ENCODE measurements around the gene CCR3. TPM values are rescaled to one million over a fixed set of nuclear protein-coding genes. Genes with fewer than 3 reads are reported as not detected.

Gene CCR3
- total RNA-seq, 1 experiment from 2014 or later: 0.29 TPM

DNA sequence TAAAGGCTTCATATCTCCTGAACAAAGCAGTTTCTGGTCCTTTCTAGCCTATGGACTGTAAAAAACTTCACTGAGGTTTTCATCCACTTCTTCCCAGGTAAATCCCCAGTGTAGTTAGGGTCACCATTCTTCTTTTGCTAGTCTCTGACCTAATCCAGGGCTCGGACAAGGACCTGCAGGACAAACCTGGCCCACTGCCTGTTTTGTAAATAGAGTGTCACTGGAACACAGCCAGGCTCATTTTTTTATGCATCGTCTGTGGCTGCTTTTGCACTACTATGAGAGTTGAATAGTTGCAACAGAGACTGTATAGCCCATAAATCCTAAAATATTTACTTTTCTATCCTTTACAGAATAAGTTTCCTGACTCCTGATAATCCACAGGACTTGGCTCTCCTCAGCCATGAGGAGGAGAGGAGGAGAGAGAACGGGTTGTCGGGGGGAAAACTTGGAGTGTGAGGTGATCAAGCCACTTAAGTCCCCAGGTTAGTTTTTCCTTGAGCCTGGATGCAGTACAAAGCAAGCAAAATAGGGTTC is 29.0 kb downstream of the CCR3 start:
- peaks cover 12% of the 10 kb centered on the region for H3K4me1 ChIP-seq (replicated peaks)
- H3K27me3 ChIP-seq (replicated peaks): no peaks in the 10 kb centered on the region
- no peak for DNase-seq (ENCODE audit: low read depth in 1 of 2, low spot score in 2 of 2)
- H3K9me3 ChIP-seq (replicated peaks): no peaks in the 10 kb centered on the region
- no peak overlapping the region for H3K4me3 ChIP-seq
- H3K27ac ChIP-seq: no peak overlapping the region
- H3K36me3 ChIP-seq: no peaks in the 10 kb centered on the region

DNA sequence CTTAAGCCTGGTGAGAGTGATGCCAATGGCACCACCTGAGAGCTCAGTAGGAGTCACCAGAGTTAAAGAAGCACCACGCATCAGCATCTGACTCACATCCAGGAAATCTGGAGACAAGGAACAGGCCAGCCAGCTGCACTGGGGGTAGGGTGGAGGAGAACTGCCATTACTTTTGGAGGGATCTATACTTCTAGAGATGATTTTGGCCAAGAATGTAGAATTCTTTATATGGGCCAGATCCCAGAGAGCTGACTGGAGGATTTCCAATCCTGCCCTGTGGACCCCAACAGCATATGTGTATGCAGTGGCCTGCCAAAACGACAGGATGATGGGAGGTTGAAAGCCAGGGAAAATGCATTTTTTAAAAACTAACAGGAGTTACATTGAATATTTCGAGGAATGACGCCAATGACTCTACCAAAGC is 29.8 kb downstream of the CCR3 start:
- no peak overlapping the region for H3K27ac ChIP-seq
- no peak overlapping the region for H3K4me3 ChIP-seq
- no peaks in the 10 kb centered on the region for H3K27me3 ChIP-seq (replicated peaks)
- DNase-seq (ENCODE audit: low read depth in 1 of 2, low spot score in 2 of 2): no peak
- H3K36me3 ChIP-seq: no peaks in the 10 kb centered on the region
- peaks cover 4% of the 10 kb centered on the region for H3K4me1 ChIP-seq (replicated peaks)
- H3K9me3 ChIP-seq (replicated peaks): no peaks in the 10 kb centered on the region

DNA sequence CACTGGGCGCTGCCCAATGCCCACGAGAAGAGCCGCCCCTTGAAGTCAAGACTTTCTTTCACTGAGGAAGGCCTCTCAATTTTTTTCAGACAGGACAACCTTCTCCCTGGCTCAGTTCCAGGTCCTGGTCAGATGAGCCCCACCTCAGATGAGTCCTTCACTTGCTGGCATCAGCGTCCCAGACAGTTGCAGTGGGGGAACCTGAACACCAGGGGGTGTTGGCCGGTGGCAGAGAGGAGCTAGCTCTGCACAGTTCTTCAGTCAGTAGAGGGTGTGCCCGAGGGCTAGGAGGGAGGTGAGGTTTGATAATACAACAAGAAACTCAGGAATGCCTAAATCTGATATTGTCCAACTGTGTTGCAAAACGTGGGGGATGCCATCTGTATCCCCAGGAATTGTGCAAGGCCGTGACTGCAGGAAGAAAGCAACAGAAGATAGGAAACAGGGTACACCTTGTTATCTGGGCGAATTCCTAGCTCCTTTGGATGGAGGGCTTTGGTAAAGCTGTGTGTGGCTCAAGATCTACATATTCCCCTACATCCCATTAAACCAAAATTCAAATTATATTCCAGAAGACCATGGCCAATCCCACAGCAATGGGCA is 34.3 kb downstream of the CCR3 start:
- Histone ChIP-seq H3K27me3 (replicated peaks) (no peaks in the 10 kb centered on the region), H3K4me1 (replicated peaks) (no peaks in the 10 kb centered on the region), H3K4me3 (no peak overlapping the region), H3K36me3 (no peaks in the 10 kb centered on the region), H3K27ac (no peak overlapping the region), H3K9me3 (replicated peaks) (no peaks in the 10 kb centered on the region)
- DNase-seq (ENCODE audit: low read depth in 1 of 2, low spot score in 2 of 2): peak; percentile 12 to 45

DNA sequence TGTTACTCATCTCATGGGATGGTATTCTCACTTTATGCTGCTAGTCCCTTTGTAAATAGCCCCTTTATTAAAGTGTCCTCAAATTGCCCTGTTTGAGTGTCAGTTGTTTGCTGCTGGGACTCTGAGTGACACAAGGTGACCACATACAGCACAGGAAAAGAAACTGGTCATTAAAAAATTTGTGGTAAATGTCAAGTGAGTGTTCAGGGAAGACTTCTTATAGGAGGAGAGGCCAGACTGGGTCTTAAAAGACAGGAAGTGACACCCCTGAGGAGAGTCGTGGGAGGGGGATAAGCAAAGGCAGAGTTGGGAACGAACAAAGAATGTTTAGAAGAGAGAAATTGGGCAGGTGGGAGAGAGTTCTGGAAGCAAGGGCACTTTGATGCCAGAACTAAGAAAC is 35.2 kb downstream of the CCR3 start:
- no peak for DNase-seq (ENCODE audit: low read depth in 1 of 2, low spot score in 2 of 2)
- no peaks in the 10 kb centered on the region for H3K9me3 ChIP-seq (replicated peaks)

DNA sequence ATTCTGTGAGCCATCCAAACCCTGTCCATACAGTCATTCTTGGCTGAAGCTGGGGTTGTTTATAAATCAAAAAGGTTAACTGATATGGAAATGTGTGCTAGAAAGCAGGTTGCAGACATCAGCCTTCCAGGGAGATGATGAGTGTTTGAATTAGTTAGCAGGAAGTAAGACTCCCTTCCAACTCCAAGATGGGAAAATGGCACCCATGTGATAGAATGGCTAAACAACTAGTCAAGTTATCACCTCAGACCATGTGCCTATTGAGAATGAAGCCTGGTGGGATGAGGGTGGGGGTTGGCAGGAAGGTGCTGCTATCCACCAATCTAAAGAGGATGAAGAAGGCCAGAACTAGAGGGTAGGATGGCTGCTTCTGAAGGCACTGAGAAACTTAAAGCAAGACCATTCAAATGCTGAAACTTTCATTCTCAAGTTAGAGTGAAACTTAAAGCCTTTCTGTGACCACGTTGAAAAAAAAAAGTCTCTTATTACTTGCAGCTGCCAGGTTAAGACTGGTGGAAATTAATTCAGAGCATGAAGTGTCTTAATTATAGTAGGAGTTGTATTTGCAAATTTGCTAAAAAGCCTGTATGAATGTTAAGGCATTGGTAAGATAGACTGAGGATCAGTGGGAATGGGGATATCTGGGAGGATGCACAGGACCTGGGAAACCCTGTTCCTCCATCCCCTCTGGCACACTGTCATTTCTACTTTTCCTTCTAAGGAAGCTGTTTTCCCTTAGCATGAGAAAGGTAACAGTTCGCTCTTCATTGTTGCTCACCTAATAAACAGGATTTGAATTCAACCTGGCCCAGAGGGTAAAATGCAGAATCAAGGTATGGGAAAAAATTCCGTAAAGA is 36.8 kb downstream of the CCR3 start:
- no peaks in the 10 kb centered on the region for H3K4me1 ChIP-seq (replicated peaks)
- DNase-seq (ENCODE audit: low read depth in 1 of 2, low spot score in 2 of 2): no peak
- H3K27ac ChIP-seq: no peak overlapping the region
- H3K36me3 ChIP-seq: no peaks in the 10 kb centered on the region
- no peaks in the 10 kb centered on the region for H3K9me3 ChIP-seq (replicated peaks)
- H3K4me3 ChIP-seq: no peak overlapping the region
- no peaks in the 10 kb centered on the region for H3K27me3 ChIP-seq (replicated peaks)

More for the DNA sequence above, 35.2 kb downstream of the CCR3 start:
- Histone ChIP-seq H3K36me3 (no peaks in the 10 kb centered on the region), H3K27me3 (replicated peaks) (no peaks in the 10 kb centered on the region), H3K27ac (no peak overlapping the region), H3K4me3 (no peak overlapping the region), H3K4me1 (replicated peaks) (no peaks in the 10 kb centered on the region)

DNA sequence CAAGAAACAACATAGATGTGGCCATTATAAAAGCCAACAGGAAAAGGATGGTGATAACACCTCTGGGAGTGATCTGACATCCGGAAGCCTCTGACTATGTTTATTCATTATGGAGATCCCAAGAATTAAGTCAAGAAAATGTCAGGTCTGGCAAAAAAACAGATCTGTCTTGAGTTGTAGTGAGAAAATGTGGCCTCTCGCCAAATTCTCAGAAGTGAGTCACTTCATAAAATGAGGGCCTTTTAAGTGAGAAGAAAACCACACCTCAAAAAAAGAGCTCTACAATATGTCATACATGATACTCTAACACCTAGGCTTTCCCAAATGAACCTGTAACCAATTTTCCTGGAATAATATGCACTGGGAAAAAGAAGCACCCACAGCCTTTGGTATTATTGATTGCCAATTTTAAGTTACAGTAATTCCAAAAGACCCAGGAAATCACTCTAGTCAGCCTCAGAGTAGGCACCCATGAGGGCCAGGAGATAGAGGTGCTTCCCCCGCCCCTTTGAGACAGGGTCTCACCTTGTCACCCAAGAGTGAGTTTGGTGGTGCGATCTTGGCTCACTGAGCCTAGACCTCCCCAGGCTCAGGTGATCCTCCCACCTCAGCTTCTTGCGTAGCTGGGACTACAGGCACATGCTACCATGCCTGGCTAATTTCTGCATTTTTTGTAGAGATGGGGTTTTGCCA is 38.0 kb downstream of the CCR3 start:
- no peak overlapping the region for H3K4me3 ChIP-seq

DNA sequence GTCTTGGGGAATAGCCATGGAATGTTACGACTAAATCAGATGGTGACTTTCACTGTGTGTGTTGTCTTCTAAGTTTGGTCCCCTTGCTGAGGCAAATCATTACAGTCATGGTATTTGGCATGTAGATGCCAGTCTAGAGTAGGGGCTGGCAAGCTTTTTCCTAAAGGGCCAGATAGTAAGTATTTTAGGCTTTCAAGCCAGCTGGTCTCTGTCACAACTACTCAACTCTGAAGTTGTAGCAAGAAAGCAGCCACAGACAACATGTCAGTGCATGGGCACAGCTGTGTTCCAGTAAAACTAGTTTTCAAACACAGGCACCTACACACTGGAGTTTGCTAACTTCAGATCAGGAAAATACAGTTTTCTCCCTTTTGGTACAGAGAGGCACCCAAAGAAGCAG is 39.3 kb downstream of the CCR3 start:
- Histone ChIP-seq H3K27me3 (replicated peaks) (no peaks in the 10 kb centered on the region), H3K36me3 (no peaks in the 10 kb centered on the region), H3K4me3 (no peak overlapping the region), H3K4me1 (replicated peaks) (no peaks in the 10 kb centered on the region), H3K9me3 (replicated peaks) (no peaks in the 10 kb centered on the region), H3K27ac (no peak overlapping the region)
- no peak for DNase-seq (ENCODE audit: low read depth in 1 of 2, low spot score in 2 of 2)

More for the DNA sequence above, 38.0 kb downstream of the CCR3 start:
- no peak overlapping the region for H3K27ac ChIP-seq
- H3K27me3 ChIP-seq (replicated peaks): no peaks in the 10 kb centered on the region
- H3K36me3 ChIP-seq: no peaks in the 10 kb centered on the region
- H3K9me3 ChIP-seq (replicated peaks): no peaks in the 10 kb centered on the region
- no peaks in the 10 kb centered on the region for H3K4me1 ChIP-seq (replicated peaks)
- peak in 1 of 2 experiments; percentile 15 for DNase-seq (ENCODE audit: low read depth in 1 of 2, low spot score in 2 of 2)

DNA sequence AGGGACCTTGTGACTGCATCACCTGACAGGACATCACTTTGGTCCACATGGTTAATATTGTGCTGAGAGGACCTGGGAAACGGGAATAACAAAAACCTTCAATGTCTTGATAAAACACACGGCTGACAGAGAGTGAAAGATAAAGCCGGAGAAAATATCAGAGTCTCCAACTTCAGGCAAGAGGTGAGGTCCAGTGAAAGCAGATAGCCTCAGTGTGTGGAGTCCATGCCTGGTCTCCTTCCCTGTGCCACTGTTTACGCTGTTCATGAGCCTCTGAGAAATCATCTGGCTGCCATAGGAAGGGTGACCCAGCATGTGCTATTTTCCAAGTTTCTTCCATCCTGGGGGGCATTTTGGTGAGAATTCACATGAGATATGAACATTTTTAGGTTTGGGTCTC is 39.8 kb downstream of the CCR3 start:
- no peaks in the 10 kb centered on the region for H3K27me3 ChIP-seq (replicated peaks)
- no peak overlapping the region for H3K4me3 ChIP-seq
- no peak overlapping the region for H3K27ac ChIP-seq
- no peaks in the 10 kb centered on the region for H3K36me3 ChIP-seq
- no peaks in the 10 kb centered on the region for H3K9me3 ChIP-seq (replicated peaks)
- H3K4me1 ChIP-seq (replicated peaks): no peaks in the 10 kb centered on the region
- DNase-seq (ENCODE audit: low read depth in 1 of 2, low spot score in 2 of 2): no peak

DNA sequence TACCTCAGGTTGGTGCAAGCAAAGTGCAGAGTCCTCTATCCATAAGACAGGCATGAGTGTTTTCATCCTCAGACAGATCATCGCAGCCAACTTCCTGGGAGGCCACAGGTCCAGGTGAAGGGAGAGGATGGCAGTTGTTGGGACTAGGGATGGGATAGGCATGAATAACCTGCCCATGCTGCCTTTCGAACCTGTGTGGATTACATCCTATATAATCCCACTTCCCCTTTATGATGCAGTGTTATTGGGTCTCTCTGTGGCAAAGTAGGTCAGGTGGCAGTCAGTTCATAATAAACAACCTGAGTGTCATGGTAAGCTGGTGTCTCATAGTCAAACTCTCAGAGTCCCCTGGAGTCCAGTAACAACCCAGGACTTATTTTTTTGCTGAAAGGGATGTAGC is 40.4 kb downstream of the CCR3 start:
- Histone ChIP-seq H3K4me3 (no peak overlapping the region), H3K27ac (no peak overlapping the region), H3K9me3 (replicated peaks) (no peaks in the 10 kb centered on the region), H3K27me3 (replicated peaks) (no peaks in the 10 kb centered on the region), H3K4me1 (replicated peaks) (no peaks in the 10 kb centered on the region), H3K36me3 (no peaks in the 10 kb centered on the region)
- no peak for DNase-seq (ENCODE audit: low read depth in 1 of 2, low spot score in 2 of 2)

DNA sequence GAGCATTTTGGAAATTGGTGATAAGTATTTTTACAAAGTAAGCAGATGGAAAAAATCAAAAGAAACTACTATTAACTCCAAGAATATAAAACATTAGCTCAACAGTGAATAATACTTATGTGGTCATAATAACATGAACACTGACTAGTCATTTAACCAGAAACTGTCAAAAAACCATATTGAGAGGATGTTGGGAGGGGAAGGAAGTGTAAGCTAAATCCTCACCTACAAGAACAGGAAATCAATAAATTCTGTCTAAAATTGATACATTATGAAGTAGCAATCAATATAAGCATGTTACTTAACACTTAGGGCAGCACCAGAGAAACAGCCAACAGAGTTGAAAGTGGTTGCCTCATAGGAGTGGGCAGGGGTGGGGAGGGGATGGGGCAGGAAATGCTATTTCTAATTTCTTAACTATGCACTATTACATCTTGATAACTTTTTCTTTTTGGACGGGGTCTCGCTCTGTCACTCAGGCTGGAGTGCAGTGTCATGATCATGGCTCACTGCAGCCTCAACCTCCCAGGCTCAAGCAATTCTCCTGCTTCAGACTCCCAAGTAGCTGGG is 41.7 kb downstream of the CCR3 start:
- H3K27me3 ChIP-seq (replicated peaks): no peaks in the 10 kb centered on the region
- DNase-seq (ENCODE audit: low read depth in 1 of 2, low spot score in 2 of 2): no peak
- no peak overlapping the region for H3K4me3 ChIP-seq

DNA sequence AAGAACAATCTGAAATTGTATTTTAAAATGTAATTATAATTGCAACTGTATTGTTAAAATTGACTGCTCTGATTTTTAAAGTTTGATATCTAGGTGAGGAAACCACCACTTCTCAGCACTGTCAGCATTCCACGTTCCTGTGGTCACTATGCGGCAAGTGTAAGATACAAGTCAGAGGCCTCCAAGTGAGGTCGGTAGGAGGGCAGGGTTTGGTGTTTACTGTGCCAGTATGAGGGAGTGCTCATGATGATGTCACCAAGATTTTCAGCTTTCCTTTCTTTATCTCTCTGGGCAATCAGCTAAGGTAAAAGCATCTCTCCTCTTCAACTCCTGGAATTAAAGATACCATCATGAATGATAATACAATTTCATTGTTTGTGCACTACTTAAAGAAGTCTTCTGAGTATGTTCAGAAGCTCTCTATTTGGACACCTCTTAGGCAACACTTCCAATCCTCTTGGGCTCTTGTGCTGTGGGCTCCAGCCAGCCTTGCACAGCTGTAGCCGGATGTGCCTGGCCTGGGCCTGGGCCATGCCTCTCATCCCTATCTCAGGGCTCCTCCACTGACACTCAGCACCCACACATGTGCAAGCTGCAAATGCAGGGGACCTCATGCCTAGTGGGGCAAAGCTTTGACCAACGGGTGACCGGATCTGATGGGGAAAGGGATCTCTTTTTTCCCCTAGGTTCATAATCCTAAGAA is 42.9 kb downstream of the CCR3 start:
- Histone ChIP-seq H3K27me3 (replicated peaks) (no peaks in the 10 kb centered on the region), H3K27ac (no peak overlapping the region)
- DNase-seq (ENCODE audit: low read depth in 1 of 2, low spot score in 2 of 2): no peak

More for the DNA sequence above, 41.7 kb downstream of the CCR3 start:
- Histone ChIP-seq H3K9me3 (replicated peaks) (no peaks in the 10 kb centered on the region), H3K4me1 (replicated peaks) (no peaks in the 10 kb centered on the region), H3K36me3 (no peaks in the 10 kb centered on the region), H3K27ac (no peak overlapping the region)

DNA sequence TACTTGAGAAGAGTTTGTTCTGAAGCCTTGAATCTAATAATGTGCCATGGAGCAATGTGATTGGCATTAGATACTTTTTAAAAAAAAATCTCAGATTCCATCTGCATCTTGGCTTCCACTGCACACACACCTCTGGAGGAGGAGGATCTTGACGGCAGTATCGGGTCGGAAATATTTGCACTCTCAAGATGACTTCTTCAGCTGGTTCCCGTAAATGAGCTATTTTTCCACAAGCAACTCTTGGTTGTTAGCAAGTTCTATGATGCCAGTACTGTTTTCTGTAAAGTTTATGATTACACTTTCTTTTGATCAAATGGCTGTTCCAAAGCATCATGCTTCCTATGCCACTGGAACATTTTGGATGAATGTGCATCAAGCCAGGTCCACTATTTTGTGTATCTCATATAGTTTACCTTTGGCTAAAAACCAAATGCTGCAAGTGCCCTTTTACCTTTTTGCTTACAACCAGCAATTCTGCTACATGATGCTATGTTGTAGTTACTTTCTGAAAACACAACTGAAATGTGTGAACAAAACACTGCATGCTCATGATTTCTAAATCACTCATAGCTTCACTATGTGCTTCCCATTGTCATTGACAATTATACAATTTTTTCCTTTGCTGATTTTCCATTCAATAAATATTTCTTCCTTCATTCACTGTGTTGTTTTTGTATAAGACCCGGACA is 43.8 kb downstream of the CCR3 start:
- Histone ChIP-seq H3K4me3 (no peak overlapping the region), H3K36me3 (no peaks in the 10 kb centered on the region), H3K9me3 (replicated peaks) (no peaks in the 10 kb centered on the region), H3K27me3 (replicated peaks) (no peaks in the 10 kb centered on the region), H3K4me1 (replicated peaks) (no peaks in the 10 kb centered on the region), H3K27ac (no peak overlapping the region)
- no peak for DNase-seq (ENCODE audit: low read depth in 1 of 2, low spot score in 2 of 2)

More for the DNA sequence above, 42.9 kb downstream of the CCR3 start:
- H3K36me3 ChIP-seq: no peaks in the 10 kb centered on the region
- H3K4me1 ChIP-seq (replicated peaks): no peaks in the 10 kb centered on the region
- no peaks in the 10 kb centered on the region for H3K9me3 ChIP-seq (replicated peaks)
- no peak overlapping the region for H3K4me3 ChIP-seq
